Left colon (tissue), 2 donors: ENCODE measurements around the gene SGCD. TPM values are rescaled to one million over a fixed set of nuclear protein-coding genes. Genes with fewer than 3 reads are reported as not detected.

Experiments
- ATAC-seq: fragments of 200-7000 bp; cut with Tn5 transposase; one replicate; pipeline ENCODE4 v1.9.1; 2020; ENCODE audit warnings: mild to moderate bottlenecking, moderate library complexity
- DNase-seq, 2 donors: peaks; one replicate each; pipeline ENCODE4 v3.0.0-alpha.2; 2020
- intact Hi-C, 2 donors: fragments of 100-400 bp; cut with DNase I in 1 of 2; cut with micrococcal nuclease in 1 of 2; formaldehyde crosslinking; loops; one replicate each; pipeline versions ENCODE4 v1.11.2 to v1.14.0; 2022; cut with DNase I, micrococcal nuclease
- total RNA-seq, 2 donors: library from RNA; stranded (reverse); fragmentation: NEBNext Ultra II Directional; extraction: Animal tissue kit (Norgen Biotek cat#: 25700); gene quantifications; one replicate each; pipeline ENCODE4 v1.2.1, GENCODE V29; 2021
- donor health status: DM: no; HTN: no; CAD: no.
- donor health status: DM: yes; HTN: yes; CAD: no.

Gene SGCD
- total RNA-seq, 2 donors from 2014 or later = 1.0 to 3.2 TPM

- DNase-seq = no peak
These were observed 108.1 kb downstream of the SGCD start for GRCh38 chr5:156435101-156435500.

GRCh38 chr5:156438076-156438475 is 111.1 kb downstream of the SGCD start:
- no peak for DNase-seq
- intact Hi-C loops = no loop called here
- ATAC-seq = no peak

More at GRCh38 chr5:156435101-156435500, 108.1 kb downstream of the SGCD start:
- intact Hi-C loops = no loop called here
- no peak for ATAC-seq

DNA sequence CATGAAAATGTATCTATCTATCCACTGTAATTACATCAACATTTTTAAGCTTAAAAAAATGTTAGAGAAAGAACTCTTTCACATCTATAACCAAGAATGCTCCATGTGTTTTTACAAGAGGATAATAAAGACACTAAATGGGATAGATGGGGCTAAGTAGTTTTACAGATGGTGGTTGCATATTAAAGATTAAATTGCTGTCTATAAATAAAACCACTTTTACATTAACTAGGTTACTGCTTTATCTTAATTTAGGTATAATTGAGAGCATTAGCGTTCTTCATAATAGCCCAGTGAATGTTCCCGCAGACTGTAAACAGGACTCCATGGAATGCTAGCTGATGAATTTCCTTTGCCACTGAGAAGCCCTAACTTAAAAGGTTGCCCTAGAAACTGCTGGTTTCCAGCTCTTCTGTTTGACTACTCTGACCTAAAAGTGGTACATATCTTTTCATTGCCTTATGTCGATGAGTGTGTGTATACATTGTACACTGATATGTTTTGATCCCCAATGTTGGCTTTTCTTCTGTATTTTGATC is 117.9 kb downstream of the SGCD start:
- ATAC-seq (no peak), DNase-seq (no peak)
- intact Hi-C loops = no loop called here

DNA sequence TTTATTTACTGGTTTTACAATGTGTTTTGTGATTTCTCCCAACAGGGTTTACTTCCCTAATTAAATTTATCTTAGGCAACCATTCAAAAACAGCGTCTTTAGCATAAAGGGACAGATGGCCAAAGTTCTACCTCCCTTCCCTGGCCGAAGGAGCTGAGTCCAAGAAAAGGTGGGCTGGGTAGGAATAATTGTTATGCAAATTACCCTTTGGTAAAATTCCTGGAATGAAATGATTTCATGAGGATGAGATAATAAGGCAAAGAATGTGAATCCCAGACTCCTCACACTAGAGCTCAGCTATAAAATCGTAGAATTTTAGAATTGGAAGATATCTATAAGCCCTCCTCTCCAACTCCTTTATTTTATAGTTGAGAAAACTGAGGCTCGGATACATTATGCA is 119.6 kb downstream of the SGCD start:
- DNase-seq (no peak), ATAC-seq (no peak)
- intact Hi-C loops = no loop called here

DNA sequence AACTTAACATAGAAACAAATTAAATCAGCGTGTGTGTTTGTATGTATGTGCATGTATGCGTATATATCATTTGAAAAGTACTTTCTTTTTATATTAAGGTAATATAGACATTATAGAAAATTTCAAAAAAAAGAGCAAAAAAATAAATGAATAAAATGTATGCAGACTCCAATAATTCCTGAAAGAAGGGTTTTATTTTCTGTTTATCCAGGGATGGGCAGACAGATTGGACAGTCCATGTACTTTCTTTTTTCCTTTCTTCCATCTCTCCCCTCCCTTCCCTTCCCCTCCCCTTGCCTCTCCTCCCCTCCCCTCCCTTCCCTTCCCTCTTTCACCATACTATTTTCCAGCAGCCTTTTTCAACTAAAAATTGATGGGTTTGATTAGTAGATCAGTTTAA is 123.8 kb downstream of the SGCD start:
- DNase-seq (no peak), ATAC-seq (no peak)
- intact Hi-C loops = no loop called here

DNA sequence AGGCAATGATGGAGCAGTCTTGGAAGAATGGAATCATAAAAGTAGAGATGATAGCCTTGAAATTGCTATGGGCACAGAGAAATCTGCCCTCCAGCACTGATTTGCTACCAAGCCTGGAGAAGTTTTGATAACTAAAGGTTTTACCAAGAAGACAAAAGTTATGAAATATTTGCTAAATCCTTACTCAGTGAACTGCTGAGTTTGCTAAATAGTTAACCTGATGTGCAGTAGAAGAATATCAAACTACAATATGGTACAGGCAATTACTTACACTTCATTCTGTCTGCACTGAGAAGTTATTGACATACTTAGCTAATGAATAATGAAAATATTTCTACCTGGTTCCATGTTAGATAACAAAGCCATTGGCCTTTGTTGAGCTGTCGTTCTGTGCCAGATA is 124.5 kb downstream of the SGCD start:
- ATAC-seq (no peak), DNase-seq (no peak)
- intact Hi-C loops = no loop called here

GRCh38 chr5:156456857-156457256 is 129.9 kb downstream of the SGCD start:
- intact Hi-C loops = no loop called here
- ATAC-seq (no peak), DNase-seq (no peak)

DNA sequence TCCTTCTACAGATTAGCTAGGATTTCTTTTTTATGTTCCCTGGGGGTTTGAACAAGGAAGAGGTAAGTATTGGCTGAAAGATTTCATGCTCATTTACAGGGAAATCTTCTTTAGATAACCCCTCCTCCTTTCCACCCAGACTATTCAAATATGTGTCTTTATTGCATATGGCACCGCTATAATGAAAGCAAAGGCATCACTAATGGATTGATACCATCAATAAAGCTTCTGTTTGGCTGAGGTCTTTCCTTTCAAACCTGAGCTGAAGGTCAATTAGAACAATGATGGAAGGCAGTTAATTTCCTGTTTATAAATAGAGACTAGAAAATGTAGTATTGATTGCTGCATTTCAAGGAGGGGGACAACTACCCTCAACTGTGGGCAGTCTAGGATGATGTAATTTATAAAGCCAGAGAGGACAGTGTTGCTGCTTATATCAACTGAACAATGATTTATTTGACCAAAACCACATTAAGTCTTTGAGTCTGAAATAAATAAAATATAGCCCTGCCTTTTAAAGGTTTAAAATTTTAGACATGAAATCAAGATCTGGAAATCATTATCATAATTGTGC is 132.9 kb downstream of the SGCD start:
- DNase-seq = no peak
- intact Hi-C loops = no loop called here

DNA sequence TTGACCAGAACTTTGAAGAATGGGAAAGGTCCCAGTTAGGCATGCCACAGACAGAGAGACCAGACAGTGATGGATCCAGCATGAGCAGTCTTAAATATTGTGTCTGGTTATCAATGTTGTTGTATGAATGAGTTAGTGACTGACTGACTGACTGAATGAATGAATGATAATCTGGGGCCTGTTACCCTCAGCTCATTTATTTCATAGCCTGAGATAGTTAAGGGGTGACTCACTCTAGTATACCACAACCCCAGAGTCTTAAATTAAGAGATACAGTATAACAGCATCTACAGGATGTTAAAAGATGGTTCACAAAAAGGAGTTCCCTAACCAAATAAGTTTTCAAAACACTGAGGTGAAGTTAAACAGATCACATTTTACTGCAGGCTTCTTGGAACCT is 133.5 kb downstream of the SGCD start:
- DNase-seq (no peak), ATAC-seq (no peak)
- intact Hi-C loops = no loop called here

More for the DNA sequence above, 132.9 kb downstream of the SGCD start:
- no peak for ATAC-seq

- ATAC-seq (no peak), DNase-seq (no peak)
- intact Hi-C loops = no loop called here
These were observed 139.9 kb downstream of the SGCD start for GRCh38 chr5:156466871-156467270.

DNA sequence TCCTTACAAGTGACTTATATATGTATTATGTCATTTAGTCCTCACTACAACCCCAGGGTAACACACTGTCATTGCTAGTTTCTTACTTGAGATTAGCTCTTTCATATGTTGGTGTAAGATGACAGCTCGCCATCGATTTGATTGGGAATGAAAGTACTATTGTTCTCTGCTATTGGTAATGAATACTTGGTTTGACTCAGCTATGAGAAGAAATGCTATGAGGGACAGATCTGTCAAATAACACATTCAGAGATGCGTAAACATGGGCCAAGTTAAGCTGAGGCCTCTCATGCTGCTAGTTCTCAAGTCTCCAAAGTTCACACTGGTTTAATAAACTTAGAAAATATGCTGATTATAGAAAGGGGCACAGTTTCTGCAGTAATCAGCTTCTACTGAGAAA is 142.7 kb downstream of the SGCD start:
- DNase-seq = no peak
- ATAC-seq = no peak
- intact Hi-C loops = no loop called here

DNA sequence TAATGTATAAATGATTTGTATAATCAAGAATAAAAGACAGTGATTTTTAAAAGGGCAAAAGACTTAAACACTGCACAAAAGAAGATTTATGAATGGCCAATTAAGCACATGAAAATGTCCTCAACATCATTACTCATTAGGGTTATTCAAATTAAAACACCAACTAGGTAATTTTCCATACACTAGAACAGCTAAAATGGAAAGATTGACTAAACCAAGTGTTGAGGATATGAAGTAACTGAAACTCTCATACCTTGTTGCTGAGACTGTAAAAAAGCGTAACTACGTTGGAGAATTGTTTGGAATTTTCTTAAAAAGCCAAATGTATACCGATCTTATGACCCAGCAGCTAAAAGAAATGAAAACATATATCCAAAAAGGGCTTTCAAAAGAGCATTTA is 144.9 kb downstream of the SGCD start:
- intact Hi-C loops = no loop called here
- DNase-seq (no peak), ATAC-seq (no peak)

DNA sequence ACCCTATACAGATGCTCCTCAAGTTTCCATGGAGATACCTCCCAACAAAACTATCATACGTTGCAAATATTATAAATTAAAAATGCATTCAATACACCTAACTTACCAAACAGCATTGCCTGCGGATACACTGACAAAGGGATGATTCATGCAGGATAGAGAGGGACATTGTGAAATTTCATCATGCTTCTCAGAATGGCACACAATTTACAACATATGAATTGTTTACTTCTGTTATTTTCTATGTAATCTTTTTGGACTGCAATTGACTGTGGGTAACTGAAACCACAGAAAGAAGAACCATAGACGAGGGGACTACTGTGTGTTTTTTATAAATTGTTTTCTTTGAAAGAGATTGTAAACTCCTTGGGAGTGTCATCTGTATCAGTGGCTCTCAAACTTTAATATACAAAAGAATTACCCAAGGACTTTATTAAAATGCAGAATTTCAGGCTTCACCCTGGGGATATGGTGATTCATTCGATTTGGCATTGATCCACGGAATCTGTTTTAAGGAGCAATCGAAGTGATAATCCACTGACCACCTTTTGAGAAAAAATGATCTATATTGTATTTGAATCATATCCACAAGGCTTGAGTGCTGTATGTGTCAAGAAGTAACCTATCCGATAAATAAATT is 146.4 kb downstream of the SGCD start:
- DNase-seq = no peak
- intact Hi-C loops = no loop called here
- ATAC-seq = no peak

DNA sequence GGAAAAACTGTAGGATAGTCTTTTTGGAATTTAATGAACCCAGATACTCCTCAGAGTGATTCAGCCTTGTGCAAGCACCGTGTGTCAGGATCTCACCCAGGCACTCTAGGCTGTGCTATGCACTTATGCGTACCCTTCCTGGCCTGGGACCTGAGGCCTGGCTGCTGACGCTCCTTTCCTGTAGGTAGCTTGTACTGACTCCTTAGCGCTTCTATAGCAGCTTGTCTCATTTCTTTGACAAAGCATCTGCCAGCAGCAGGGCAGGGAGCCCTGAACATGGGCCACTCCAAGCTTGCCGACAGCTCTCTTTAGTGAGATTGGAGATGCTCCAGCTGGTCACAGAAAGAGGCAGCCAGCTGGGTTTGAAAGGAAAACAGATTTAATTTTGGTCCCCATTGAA is 147.3 kb downstream of the SGCD start:
- intact Hi-C loops = no loop called here
- DNase-seq = peak in 1 of 2 donors; percentile 5
- no peak for ATAC-seq

DNA sequence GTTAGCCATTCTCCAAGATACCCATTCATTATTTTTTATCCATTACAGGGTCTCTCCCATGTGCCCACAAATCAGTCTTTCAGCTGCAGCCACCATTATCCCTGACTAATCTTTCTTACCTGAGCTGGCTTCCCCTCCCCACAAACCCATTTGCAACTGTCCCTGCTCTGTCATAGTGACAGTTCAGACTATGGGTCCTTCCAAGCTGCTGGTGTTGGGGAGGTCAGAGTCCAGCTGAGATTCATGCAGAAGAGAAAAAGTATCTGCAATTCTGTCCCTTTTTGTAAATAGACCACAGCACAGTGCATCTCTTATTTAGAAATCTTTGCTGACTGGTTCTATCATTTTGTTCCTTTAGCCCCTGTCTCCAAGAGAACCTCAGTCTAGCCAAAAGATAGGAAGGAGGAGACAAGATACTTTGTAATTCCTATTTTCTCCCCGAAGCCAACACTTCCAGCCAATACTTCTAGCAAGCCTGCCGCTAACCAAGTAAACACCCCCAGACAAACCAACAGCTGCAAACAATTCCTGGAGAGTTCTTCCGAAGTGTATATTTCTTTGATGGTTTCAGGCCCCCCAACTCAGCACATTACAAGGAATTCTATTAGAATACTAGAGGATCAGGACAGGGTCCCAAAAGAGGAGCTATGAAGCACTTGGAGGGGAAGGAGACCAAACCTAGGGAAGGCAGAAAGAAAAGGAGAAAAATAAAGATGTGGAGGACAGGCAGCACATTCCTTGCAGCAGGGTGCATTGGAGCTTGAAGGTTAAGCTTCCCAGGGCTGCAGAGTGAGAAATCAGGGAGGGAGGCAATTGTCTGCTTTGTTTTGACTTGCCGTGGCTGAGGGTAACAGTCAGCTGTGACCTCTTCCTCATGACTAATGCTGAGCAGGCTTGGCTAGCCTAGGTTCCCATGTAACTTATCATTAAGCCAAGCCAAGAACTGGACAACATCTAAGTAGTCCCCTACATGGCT is 148.5 kb downstream of the SGCD start:
- no peak for ATAC-seq
- intact Hi-C loops = no loop called here
- DNase-seq = peak in 1 of 2 donors; percentile 26

DNA sequence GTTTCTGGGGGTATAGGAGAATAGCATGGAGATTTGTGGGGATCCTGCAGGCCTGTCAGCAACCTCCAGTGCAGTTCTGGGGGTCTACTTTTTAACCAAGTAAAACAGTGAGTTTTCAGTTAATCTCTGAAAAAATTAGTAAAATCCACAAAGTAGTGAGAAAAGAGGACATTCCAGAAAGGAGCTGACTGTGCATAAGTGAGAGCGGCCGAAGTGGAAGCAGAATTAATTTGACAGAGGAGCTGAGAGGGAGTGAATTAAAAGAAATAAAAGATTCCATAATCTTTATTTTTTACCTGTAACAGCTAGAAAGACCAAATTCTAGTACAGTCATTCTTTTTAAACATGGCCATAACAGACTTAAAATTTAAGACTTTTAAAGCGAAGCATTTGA is 149.2 kb downstream of the SGCD start:
- ATAC-seq (no peak), DNase-seq (no peak)
- intact Hi-C loops = no loop called here

DNA sequence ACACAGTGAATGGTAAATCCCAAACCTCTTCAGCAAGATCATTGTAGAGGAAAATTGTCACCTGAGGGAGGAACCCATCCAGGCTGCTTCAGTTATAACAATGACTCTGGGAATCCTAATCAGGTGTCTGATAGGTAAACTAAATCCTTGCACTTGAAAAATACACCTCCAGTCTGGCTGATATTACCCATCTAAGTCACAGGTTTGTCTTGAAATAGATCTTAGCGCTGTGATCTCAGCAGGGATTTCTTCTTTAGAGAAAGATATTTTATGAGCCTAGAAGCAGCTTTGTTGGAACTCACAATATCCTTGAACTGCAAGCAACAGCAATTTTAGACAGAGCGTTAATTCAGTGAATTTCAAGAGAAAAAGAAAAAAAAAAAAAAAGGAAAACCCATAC is 149.7 kb downstream of the SGCD start:
- ATAC-seq = no peak
- intact Hi-C loops = no loop called here
- DNase-seq = no peak

GRCh38 chr5:156477196-156477595 is 150.2 kb downstream of the SGCD start:
- no peak for ATAC-seq
- intact Hi-C loops = no loop called here
- DNase-seq = no peak

GRCh38 chr5:156479849-156480248 is 152.9 kb downstream of the SGCD start:
- intact Hi-C loops = no loop called here
- ATAC-seq (no peak), DNase-seq (no peak)

- DNase-seq (no peak), ATAC-seq (no peak)
- intact Hi-C loops = no loop called here
These were observed 154.8 kb downstream of the SGCD start for GRCh38 chr5:156481741-156482140.
